Measurements from ENCODE around the gene CSTPP1. TPM values are rescaled to one million over a fixed set of nuclear protein-coding genes. Genes with fewer than 3 reads are reported as not detected.

Gene CSTPP1
- total RNA-seq, 2 experiments from 2014 or later, result 14.2 to 16.5 TPM

GRCh38 chr11:47171856-47172255 is 235.3 kb downstream of the CSTPP1 start:
- no peak overlapping the region for H3K4me3 Mint-ChIP-seq
- H3K27me3 Mint-ChIP-seq, result no peaks in the 10 kb centered on the region
- peaks cover 11% of the 10 kb centered on the region for H3K36me3 Mint-ChIP-seq
- POLR2A ChIA-PET, result interaction anchor here (0.6 to 1.5 kb wide), 3 partner anchors 9 to 90 kb away, joined by 3 to 4 read pairs (median 3); partner anchors contain the start of gene DDB2
- peaks cover 29% of the 10 kb centered on the region for H3K4me1 Mint-ChIP-seq
- H3K27ac Mint-ChIP-seq, result no peak overlapping the region
- H3K9me3 Mint-ChIP-seq, result no peaks in the 10 kb centered on the region
- ATAC-seq (ENCODE audit: low read depth) (no peak), DNase-seq (no peak)

GRCh38 chr11:47172740-47173336 is 236.3 kb downstream of the CSTPP1 start:
- no peaks in the 10 kb centered on the region for H3K27me3 Mint-ChIP-seq
- peaks cover 11% of the 10 kb centered on the region for H3K36me3 Mint-ChIP-seq
- DNase-seq (no peak), ATAC-seq (ENCODE audit: low read depth) (no peak)
- POLR2A ChIA-PET, result interaction anchor here (1.1 to 1.5 kb wide), 2 partner anchors 10 to 42 kb away, joined by 3 to 4 read pairs; partner anchors contain the start of gene DDB2
- H3K4me3 Mint-ChIP-seq, result no peak overlapping the region
- no peaks in the 10 kb centered on the region for H3K9me3 Mint-ChIP-seq
- H3K27ac Mint-ChIP-seq, result no peak overlapping the region
- peaks cover 36% of the 10 kb centered on the region for H3K4me1 Mint-ChIP-seq

GRCh38 chr11:47175746-47176327 is 239.3 kb downstream of the CSTPP1 start:
- no peaks in the 10 kb centered on the region for H3K27me3 Mint-ChIP-seq
- H3K4me1 Mint-ChIP-seq, result peaks cover 36% of the 10 kb centered on the region
- DNase-seq (no peak), ATAC-seq (ENCODE audit: low read depth) (no peak)
- peaks cover 9% of the 10 kb centered on the region for H3K36me3 Mint-ChIP-seq
- peak overlapping the region; percentile 100 for H3K27ac Mint-ChIP-seq
- H3K4me3 Mint-ChIP-seq, result peak overlapping the region; percentile 98
- no peaks in the 10 kb centered on the region for H3K9me3 Mint-ChIP-seq
- POLR2A ChIA-PET, result interaction anchor here (6.3 kb wide), 1 partner anchor 39 kb away, joined by 53 read pairs; the partner anchor contains the start of gene DDB2

- DNase-seq, result peak; percentile 98
- peak; percentile 94 for ATAC-seq (ENCODE audit: low read depth)
- POLR2A ChIA-PET, result interaction anchor here (1.2 to 6.3 kb wide), 5 partner anchors 10 to 93 kb away, joined by 3 to 53 read pairs (median 5); partner anchors contain the start of genes DDB2 and MADD
- Mint-ChIP-seq H3K27me3 (no peaks in the 10 kb centered on the region), H3K4me1 (peaks cover 30% of the 10 kb centered on the region), H3K9me3 (no peaks in the 10 kb centered on the region), H3K27ac (peak within 1 kb of the TSS; percentile 100), H3K36me3 (peaks cover 5% of the 10 kb centered on the region), H3K4me3 (peak within 1 kb of the TSS; percentile 98)
These were observed 240.0 kb downstream of the CSTPP1 start, which contains the start of gene ARFGAP2 for GRCh38 chr11:47176328-47177228. ARFGAP2 (minus strand) TSS chr11:47176879; CDS start chr11:47176853, 26 bp downstream.

- DNase-seq (no peak), ATAC-seq (ENCODE audit: low read depth) (peak; percentile 61)
- Mint-ChIP-seq H3K4me1 (peaks cover 27% of the 10 kb centered on the region), H3K36me3 (peaks cover 5% of the 10 kb centered on the region), H3K27ac (peak overlapping the region; percentile 100), H3K27me3 (no peaks in the 10 kb centered on the region), H3K9me3 (no peaks in the 10 kb centered on the region), H3K4me3 (peak overlapping the region; percentile 98)
- POLR2A ChIA-PET, result interaction anchor here (1.2 to 6.3 kb wide), 5 partner anchors 10 to 93 kb away, joined by 3 to 53 read pairs (median 5); partner anchors contain the start of genes DDB2 and MADD
These were observed 240.8 kb downstream of the CSTPP1 start for GRCh38 chr11:47177229-47177845.

- Mint-ChIP-seq H3K27ac (peak overlapping the region; percentile 100), H3K27me3 (no peaks in the 10 kb centered on the region), H3K9me3 (no peaks in the 10 kb centered on the region), H3K4me3 (peak overlapping the region; percentile 98), H3K4me1 (peaks cover 25% of the 10 kb centered on the region), H3K36me3 (peaks cover 5% of the 10 kb centered on the region)
- DNase-seq (no peak), ATAC-seq (ENCODE audit: low read depth) (no peak)
- POLR2A ChIA-PET, result interaction anchor here (1.2 to 6.3 kb wide), 5 partner anchors 9 to 92 kb away, joined by 3 to 53 read pairs (median 5); partner anchors contain the start of genes DDB2 and MADD
These were observed 241.3 kb downstream of the CSTPP1 start for GRCh38 chr11:47177846-47178245.

- ATAC-seq (ENCODE audit: low read depth) (no peak), DNase-seq (no peak)
- peaks cover 22% of the 10 kb centered on the region for H3K4me1 Mint-ChIP-seq
- no peaks in the 10 kb centered on the region for H3K9me3 Mint-ChIP-seq
- peaks cover 5% of the 10 kb centered on the region for H3K36me3 Mint-ChIP-seq
- H3K27me3 Mint-ChIP-seq, result no peaks in the 10 kb centered on the region
- POLR2A ChIA-PET, result interaction anchor here (0.9 to 6.3 kb wide), 5 partner anchors 9 to 92 kb away, joined by 3 to 53 read pairs (median 3); partner anchors contain the start of genes DDB2 and MADD
- peak overlapping the region; percentile 100 for H3K27ac Mint-ChIP-seq
- no peak overlapping the region for H3K4me3 Mint-ChIP-seq
These were observed 241.8 kb downstream of the CSTPP1 start for GRCh38 chr11:47178316-47178715.

- no peak for DNase-seq
- H3K36me3 Mint-ChIP-seq, result peaks cover under 1% of the 10 kb centered on the region
These were observed 242.4 kb downstream of the CSTPP1 start for GRCh38 chr11:47178737-47179654.

GRCh38 chr11:47179655-47179991 is 243.1 kb downstream of the CSTPP1 start:
- peak overlapping the region; percentile 14 for H3K27ac Mint-ChIP-seq
- no peaks in the 10 kb centered on the region for H3K36me3 Mint-ChIP-seq
- POLR2A ChIA-PET, result interaction anchor here (6.3 kb wide), 1 partner anchor 36 kb away, joined by 53 read pairs; the partner anchor contains the start of gene DDB2
- DNase-seq, result peak; percentile 54
- H3K9me3 Mint-ChIP-seq, result no peaks in the 10 kb centered on the region
- peaks cover 18% of the 10 kb centered on the region for H3K4me1 Mint-ChIP-seq
- ATAC-seq (ENCODE audit: low read depth), result peak; percentile 14
- H3K4me3 Mint-ChIP-seq, result no peak overlapping the region
- peaks cover 5% of the 10 kb centered on the region for H3K27me3 Mint-ChIP-seq

More at GRCh38 chr11:47178737-47179654, 242.4 kb downstream of the CSTPP1 start:
- POLR2A ChIA-PET, result interaction anchor here (0.5 to 6.3 kb wide), 3 partner anchors 8 to 274 kb away, joined by 3 to 53 read pairs (median 3); partner anchors contain the start of gene DDB2
- Mint-ChIP-seq H3K4me3 (no peak overlapping the region), H3K4me1 (peaks cover 19% of the 10 kb centered on the region), H3K27ac (peak overlapping the region; percentile 100), H3K27me3 (peaks cover 2% of the 10 kb centered on the region), H3K9me3 (no peaks in the 10 kb centered on the region)
- no peak for ATAC-seq (ENCODE audit: low read depth)

- no peak overlapping the region for H3K4me3 Mint-ChIP-seq
- peaks cover 18% of the 10 kb centered on the region for H3K4me1 Mint-ChIP-seq
- no peak for DNase-seq
- H3K36me3 Mint-ChIP-seq, result no peaks in the 10 kb centered on the region
- POLR2A ChIA-PET, result interaction anchor here (6.3 kb wide), 1 partner anchor 35 kb away, joined by 53 read pairs; the partner anchor contains the start of gene DDB2
- ATAC-seq (ENCODE audit: low read depth), result no peak
- no peak overlapping the region for H3K27ac Mint-ChIP-seq
- H3K27me3 Mint-ChIP-seq, result peaks cover 11% of the 10 kb centered on the region
- H3K9me3 Mint-ChIP-seq, result no peaks in the 10 kb centered on the region
These were observed 243.6 kb downstream of the CSTPP1 start for GRCh38 chr11:47180006-47180787.

GRCh38 chr11:47181271-47181670 is 244.7 kb downstream of the CSTPP1 start:
- Mint-ChIP-seq H3K36me3 (no peaks in the 10 kb centered on the region), H3K27ac (no peak overlapping the region), H3K4me3 (no peak overlapping the region), H3K9me3 (no peaks in the 10 kb centered on the region), H3K27me3 (peaks cover 14% of the 10 kb centered on the region), H3K4me1 (peaks cover 10% of the 10 kb centered on the region)
- ATAC-seq (ENCODE audit: low read depth), result no peak
- POLR2A ChIA-PET, result interaction anchor here (0.6 to 6.3 kb wide), 2 partner anchors 34 to 479 kb away, joined by 5 to 53 read pairs; partner anchors contain the start of gene DDB2
- no peak for DNase-seq
